Measurements from ENCODE around the gene C3orf20.
"Not testable (repeated sequence)": the region's sequence is repeated elsewhere in the genome, so short reads cannot be mapped to it uniquely, and the experiment has no call there.

C3orf20 gene

DNA sequence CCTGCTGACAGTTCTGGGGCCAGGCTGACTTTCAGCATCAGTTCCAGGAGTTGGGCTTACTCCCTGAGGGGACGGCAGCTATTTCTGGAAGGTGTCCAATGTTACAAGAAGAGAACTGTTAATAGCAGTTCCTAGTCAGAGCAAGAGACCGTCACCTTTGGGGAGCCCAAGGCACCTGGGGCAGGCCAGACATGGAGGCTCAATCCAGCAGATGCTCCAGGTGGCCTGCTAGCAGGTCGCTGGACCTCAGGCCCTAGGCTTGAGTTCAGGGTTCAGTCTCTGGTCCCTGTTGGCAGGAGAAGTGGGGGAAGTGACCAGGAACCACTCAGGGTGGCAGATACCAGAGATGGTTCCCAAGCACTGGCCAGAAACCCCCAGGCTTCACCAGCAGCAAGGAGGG lies 25.9 kb downstream of the C3orf20 start:
- no peak for DNase-seq (ENCODE audit: low spot score)

DNA sequence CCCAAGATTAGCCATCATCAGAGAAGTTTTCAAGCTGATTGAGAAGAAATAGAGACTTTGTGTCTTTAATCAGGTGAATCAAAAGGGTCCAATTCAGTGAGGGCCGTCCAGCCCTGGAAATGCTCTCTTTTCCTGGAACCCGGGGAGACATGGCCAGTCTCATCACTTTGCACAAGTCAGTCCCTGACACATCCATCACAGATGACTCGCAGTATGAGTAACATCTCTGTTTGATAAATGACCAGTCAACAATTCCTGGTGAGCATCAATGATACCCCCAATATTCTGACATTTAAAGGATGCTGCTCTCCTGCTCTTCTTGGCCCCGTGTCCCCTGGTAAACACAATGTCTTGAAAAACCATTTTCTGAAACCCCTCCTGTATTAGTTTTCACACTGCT lies 26.7 kb downstream of the C3orf20 start:
- no peak for DNase-seq (ENCODE audit: low spot score)

DNA sequence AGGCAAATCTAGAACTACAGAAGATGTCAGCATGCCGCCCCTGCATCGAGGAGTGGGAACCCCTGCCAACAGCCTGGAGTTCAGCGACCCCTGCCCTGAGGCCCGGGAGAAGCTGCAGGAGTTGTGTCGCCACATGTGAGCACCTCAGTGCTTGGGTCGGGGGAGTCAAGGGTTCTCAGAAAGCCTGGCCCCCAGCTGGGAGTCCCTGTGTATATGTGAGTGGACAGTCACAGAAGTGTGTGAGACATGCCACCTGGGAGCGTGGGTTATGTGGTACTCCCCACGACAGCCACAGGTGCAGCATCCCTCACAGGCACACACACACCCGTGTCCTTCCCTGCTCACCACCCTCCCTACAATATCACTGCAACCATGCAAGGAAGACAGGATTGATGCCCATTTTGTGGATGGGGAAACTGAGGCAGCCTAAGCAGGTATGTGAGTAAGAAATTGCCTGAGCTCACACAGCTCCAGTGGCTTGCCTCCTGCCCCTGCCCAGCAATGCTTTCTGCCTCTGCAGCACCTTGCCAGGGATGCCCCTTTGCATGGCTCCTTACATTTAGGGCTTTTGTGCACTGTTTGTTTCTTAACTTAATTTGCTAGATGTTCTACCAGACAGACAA lies 28.3 kb downstream of the C3orf20 start:
- no peak for DNase-seq (ENCODE audit: low spot score)

DNA sequence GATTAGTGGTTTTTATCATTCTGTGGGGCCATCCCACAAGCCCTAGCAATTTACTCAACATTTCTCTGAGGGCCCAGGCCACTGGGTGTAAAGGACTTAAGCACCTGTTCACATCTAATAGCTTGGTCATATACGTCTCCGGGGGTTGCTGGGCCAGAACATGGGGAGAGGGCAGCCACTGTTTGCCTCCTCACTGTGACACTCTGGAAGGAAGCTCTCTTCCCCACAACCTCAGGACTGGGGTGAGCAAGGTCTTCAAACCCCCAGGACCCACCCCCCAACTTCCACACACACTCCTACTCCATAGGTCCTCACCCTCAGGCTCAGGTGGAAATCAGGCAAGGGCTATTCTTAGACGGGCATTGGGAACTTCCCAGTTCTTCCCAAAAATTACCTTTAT lies 28.9 kb downstream of the C3orf20 start:
- DNase-seq (ENCODE audit: low spot score) = no peak

DNA sequence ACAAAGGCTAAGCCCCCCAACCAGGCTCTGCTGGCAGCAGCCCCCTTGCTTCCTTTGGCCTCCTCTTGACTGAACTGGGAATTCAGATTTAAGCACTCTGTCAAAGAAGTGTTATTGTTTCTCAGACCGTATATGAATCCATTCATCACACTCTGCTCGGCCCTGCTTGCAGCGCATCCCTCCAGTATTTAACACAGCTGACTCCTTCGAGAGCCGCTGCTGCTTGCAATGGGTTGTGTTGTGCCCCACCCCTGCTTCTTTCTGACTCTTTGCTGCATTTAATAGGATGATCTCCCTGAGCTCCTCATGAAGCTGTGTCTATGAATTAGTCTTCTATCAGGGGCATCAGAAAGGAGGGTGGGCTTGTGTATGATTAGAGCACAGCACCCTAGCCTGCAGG lies 31.2 kb downstream of the C3orf20 start:
- DNase-seq (ENCODE audit: low spot score) = no peak

DNA sequence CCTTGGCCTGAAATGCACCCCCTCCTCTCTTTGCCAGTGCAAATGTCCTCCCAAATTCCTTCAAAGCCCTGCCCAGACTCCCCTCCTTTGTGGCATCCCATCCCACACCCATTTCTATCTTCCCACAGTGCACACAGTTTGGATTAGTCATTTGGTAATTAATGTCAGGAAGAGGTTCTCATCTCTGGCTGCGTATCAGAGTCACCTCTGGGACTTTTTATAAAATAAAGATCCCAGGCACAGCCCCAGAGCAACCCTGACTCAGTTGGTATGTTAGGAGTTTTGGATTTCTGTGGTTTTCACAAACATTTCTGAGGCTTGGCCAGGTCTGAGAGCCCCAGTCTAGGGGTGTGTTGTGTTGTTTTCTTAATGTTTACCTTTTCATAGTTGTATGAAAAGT lies 41.6 kb downstream of the C3orf20 start:
- no peak for DNase-seq (ENCODE audit: low spot score)

DNA sequence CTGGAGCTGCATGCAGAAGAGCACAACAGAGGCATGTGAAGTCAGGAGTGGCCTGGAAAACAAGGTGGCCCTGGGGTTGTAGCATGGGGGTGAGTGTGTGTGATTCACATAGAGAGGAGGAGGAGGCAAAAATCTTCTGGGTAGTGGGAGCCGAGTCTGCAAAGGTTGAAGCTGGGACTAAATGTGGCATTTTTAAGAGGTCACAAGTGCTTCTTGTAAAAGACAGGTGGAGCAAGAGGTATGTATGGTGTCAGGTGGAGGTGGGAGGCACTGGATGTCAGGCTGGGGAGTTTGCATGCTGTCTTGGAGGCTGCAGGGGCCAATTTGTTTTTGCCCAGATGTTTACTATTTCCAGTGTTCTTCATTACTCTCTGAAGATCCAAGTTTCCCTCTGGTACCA lies 42.4 kb downstream of the C3orf20 start:
- DNase-seq (ENCODE audit: low spot score) = no peak

DNA sequence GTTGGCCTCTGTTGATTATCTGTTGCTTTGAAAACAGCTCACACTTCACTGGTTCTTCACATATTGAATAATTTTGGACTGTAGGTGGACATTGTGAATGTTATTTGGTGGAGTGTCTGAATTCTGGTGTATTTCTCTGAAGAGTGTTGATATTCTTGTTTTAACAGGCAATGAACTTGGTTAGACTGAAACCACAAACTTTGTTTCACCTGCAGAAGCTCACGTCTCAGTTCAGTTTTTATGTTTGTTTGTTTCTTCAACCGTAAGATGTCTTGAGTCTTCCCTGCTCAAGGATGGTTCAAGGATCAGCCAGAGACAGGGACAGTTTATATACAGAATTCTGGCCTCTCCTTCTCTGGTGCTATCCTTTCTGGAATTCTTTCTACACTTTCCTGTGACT lies 43.6 kb downstream of the C3orf20 start:
- DNase-seq (ENCODE audit: low spot score) = no peak

DNA sequence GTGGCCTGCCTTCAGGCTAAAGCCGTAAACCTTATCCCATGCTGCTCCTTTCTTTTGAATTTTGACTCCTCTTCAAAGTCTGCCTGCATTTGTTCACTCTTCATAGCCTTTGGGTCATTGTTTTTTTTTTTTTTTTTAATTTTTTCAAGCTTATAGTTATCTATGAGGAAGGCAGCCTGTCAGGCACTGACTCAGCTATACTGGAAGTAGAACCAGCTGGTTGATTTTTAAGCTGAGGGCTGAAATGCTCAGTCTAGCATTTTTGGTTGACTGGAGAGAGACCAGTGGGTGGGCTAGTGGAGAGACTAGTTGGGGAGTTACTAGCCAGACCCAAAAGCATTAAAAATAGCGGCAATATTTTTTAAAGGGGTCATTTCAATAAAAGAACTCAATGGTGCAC lies 44.1 kb downstream of the C3orf20 start:
- no peak for DNase-seq (ENCODE audit: low spot score)

DNA sequence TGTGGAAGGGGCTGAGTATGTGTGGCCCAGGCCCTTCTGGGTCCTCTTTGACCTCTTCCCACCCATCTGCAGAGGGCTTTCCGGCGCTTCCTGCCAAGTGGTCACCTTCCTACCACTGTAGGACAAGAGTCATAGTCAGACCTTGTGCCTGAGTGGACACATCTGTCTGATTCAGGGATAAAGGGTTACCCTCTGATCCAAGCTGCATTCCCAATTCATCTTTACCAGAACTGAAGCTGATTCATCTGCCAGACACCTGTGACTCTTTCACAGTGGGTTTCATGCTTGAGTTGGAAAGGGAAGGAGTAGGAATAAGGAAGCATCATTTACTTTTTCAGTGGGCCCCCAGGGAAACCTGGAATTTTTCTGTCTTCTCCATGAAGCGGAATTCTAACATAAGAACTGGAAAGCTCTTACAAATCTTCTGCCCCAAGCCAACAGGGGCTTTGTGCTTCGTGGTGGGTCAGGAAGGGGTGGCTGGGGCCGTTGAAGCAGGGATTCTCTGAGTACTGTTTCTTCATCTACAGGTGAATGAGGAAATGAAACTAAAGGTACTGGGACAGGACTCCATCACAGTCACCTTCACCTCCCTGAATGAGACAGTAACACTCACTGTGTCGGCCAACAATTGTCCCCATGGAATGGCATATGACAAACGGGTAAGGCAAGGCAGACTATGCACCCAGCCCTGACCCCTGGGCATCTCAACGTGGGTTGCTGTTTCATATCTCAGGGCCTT lies 46.4 kb downstream of the C3orf20 start:
- no peak for DNase-seq (ENCODE audit: low spot score)

DNA sequence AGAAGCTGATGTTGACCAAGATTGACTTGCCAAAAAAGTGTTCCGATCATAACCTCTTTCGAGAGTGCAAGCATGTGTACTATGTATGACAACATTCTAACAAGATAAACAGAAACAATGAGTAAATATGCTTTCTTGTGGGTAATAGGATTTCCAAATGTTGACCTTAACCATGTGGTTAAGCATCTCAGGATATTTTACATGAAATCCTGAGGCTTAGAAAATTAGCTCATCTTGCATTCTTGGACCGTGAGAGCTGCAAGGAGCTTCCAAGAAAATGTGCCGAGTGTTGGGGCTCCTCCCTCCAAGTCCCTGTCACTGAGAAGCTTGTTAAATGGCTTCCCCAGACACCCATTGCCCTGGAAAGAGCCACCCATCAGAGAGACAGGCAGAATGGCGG lies 50.1 kb downstream of the C3orf20 start:
- no peak for DNase-seq (ENCODE audit: low spot score)

DNA sequence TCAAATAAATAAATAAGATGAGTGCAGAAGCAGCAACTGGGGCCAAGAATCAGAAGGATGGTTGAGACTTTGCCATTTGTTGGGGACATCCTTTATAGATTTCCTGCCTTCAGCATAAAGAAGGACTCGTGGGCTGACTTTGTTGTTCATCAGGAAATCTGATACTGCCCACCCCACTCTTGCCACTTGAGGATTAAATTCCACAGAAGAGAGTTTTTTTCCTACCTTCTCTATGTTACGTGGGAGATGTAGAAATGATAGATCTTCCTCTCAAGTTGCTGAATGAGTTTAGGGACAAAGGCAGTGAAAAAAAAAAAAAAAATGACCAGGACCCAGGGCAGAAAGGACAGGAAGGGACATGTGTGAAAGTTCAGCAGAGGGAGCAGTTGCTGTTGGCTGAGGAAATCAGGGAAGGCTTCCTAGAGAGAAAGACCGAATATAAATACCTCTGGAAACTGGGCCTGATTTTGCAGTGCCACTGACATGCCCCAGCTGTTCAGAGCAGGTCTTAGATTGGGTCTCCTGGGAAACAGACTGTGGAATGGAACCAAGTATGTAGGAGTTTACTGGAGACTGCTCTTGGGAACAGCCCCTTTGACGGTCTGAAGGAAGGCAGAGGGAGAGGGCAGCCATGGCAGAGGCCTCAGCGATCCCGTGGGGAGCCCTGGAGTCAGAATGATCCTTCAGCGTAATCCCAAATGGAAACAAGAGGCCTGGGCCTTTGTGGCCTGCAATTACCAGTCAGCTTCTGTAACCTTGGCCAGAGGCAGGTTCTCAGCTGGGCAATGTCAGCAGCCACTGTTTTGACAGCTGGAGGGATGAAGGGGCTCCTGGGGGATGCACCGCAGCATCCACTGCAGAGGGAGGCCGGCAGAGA lies 50.9 kb downstream of the C3orf20 start:
- no peak for DNase-seq (ENCODE audit: low spot score)

DNA sequence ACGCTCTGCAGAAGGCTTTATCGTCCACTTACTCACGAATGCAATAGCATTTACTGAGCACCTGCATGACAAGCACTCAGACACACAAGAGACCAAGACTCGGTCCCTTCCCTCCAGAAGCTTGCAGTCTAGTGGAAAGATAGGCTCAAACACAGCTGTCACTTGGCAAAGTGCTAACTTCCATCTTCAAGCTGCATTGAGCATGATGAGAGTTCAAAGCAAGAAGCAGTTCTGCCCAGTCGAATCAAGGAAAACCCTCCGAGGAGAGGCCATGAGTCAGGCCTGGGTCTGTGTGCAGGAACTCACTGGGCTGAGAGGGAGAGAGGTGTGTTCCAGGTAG lies 51.5 kb downstream of the C3orf20 start:
- no peak for DNase-seq (ENCODE audit: low spot score)

DNA sequence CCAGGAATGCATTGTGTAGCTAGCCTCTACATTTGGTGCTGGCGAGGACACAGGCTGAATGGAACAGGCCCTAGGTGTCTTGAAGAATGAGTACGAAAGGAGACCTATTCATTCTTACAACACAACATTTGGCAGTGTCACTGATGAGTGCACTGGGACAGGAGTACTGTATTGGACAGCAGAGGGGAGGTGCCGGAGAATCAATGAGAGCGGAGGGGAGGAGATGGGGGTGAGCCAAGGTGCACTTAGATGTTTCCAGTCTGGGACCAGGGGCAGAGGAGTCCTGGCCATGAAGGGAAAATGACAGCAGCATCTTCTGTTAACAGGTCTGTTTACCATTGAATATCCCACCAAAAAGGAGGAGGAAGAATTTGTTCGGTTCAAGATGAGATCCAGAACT lies 53.2 kb downstream of the C3orf20 start:
- no peak for DNase-seq (ENCODE audit: low spot score)

DNA sequence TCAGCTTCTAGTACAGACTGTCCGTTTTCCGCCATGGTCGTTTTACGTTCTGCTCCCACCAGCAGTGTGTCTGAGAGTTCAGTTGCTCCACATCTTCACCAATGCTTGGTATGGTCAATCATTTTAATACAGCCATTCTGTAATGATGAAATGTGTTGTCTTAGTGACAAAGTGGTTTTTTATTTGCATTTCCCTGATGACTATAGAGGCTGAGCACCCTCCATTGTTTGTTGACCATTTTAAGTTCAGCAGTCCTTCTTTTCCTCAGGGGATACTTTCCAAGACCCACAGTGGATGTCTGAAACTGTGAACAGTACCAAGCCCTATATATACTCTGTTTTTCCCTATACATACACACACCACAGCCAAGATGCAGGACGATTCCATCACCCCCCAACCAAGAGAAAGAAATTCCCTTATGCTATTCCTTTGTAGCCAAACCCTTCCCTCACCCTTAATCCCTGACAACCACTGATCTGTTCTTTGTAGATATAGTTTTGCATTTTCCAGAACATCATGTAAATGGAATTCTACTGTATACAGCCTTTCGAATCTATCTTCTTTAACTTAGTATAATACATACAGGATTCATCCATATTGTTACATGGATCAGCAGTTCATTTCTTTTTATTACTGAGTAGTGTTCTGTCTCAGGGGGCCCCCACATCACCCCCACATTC lies 55.9 kb downstream of the C3orf20 start:
- no peak for DNase-seq (ENCODE audit: low spot score)

DNA sequence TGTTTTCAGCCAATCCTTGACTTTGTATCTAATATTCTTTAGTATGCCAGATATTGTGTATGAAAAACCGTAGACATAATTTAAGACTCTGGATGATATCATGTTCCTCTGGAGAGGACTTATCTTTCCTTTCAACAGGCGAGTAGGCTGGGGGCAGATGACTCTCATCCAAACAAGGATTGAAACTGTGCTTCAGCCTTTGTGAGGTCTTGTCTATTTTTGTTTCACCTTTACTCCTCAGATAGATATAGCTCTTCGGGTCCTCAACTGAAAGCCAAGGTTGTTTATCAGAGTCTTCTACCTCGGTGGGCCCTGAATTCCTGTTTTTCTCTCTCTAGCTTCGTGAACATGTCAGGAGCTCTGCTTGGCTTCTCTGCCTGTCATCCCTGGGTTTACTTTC lies 66.0 kb downstream of the C3orf20 start:
- DNase-seq (ENCODE audit: low spot score) = no peak

DNA sequence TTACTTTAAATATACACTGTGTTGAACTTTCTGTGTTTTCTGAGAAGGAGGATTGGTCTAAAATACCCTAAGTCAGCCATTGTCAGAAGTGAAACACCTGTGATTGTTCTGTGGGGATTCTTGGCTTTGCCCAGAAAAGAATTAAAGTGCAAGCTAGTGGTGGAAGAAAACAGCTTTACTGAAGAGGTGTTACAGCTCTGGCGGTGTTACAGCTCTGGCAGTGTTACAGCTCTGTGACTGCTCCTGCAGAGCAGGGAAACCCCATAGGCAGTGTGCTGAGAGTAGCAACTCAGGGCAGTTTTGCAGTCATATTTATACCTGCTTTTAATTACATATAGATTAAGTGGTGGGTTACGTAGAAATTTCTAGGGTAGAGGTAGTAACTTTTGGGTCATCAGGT lies 66.6 kb downstream of the C3orf20 start:
- DNase-seq (ENCODE audit: low spot score) = no peak

DNA sequence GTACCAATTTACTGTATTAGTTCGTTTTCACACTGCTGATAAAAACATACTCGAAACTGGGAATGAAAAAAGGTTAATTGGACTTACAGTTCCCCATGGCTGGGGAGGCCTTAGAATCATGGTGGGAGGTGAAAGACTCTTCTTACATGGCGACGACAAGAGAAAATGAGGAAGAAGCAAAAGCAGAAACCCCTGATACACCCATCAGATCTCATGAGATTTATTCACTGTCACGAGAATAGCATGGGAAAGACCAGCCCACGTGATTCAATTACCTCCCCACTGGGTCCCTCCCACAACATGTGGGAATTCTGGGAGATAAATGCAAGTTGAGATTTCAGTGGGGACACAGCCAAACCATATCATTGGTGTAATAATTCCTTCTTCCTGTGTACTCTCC lies 69.6 kb downstream of the C3orf20 start:
- DNase-seq (ENCODE audit: low spot score) = no peak

DNA sequence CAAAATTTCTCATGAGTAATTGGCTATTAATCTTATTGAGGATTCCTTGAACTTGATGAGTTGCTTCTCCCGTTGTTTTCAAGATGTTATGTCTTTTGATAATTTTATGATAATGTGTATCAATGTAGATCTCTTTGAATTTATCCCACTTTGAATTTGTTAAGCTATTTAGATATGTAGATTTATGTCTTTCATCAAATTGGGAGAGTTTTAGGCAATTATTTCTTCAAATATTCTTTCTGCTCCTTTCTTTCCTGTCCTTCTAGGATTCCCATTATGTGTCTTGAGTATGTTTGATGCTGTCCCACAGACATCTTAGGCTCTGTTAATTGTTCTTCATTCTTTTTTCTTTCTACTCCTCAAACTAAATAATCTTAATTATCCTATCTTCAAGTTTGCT lies 75.7 kb downstream of the C3orf20 start:
- no peak for DNase-seq (ENCODE audit: low spot score)

DNA sequence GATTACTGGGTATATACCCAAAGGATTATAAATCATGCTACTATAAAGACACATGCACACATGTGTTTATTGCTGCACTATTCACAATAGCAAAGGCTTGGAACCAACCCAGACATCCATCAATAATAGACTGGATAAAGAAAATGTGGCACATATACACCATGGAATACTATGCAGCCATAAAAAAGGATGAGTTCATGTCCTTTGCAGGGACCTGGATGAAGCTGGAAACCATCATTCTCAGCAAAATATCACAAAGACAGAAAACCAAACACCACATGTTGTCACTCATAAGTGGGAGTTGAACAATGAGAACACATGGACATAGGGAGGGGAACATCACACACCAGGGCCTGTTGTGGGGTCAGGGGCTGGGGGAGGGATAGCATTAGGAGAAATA lies 78.0 kb downstream of the C3orf20 start:
- DNase-seq (ENCODE audit: low spot score) = not testable (repeated sequence)

DNA sequence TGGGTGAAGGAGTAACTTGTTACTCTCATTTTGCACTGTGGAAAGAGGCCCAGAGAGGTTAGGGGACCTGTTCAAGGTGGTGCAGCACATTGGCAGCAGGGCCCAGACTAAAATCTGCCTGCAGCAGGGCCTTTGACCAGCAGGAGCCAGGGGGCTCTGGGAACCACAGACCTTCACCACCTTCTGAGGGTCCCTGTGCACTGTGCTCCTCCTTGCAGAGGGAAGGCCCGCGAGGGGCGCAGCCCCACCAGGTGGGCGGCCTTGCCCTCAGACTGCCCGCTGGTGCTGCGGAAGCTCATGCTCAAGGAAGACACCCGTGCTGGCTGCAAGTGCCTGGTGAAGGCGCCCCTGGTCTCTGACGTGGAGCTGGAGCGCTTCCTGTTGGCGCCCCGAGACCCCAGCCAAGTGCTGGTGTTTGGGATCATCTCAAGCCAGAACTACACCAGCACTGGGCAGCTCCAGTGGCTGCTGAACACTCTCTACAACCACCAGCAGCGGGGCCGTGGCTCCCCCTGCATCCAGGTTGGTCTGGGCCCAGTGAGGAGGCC lies 82.3 kb downstream of the C3orf20 start:
- no peak for DNase-seq (ENCODE audit: low spot score)

DNA sequence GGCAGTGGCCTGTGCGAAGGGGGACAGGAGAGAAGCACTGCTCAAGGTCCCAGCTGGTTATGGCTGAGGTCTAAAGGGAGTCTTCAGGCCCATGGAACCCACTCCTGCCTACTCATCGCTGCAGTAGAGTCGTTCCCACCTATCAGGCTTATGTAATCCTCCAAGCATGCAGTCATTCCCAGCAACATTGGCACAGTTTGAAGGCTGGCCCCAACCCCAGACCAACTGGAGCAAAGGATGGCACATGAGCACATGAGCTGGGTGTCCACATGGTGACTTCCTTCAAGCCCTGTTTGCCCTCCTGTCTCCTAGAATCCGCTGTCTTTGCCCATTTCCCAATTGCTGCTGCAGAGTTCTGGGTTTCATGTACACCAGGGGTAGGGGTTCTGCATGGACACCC lies 83.4 kb downstream of the C3orf20 start:
- DNase-seq (ENCODE audit: low spot score) = no peak
